Mucosa of descending colon (tissue), 3 donors: ENCODE results near the gene CAPN15. TPM values are rescaled to one million over a fixed set of nuclear protein-coding genes. Genes with fewer than 3 reads are reported as not detected.

Experiments used
- ATAC-seq: fragments of 200-7000 bp; cut with Tn5 transposase; one replicate; pipeline ENCODE4 v1.9.1; 2020; ENCODE audit warnings: mild to moderate bottlenecking, moderate library complexity
- DNase-seq, 3 donors: peaks; one replicate each; pipeline ENCODE4 v3.0.0-alpha.2; 2020
- H3K36me3 ChIP-seq: fragments of 200-600 bp; one replicate; pipeline ENCODE4 v1.8.0; 2021; ENCODE audit warnings: low read depth, mild to moderate bottlenecking
- H3K4me1 ChIP-seq: fragments of 200-600 bp; one replicate; pipeline ENCODE4 v1.8.0; 2021; ENCODE audit warnings: low read depth, mild to moderate bottlenecking
- H3K4me3 ChIP-seq: fragments of 200-600 bp; one replicate; pipeline ENCODE4 v1.8.0; 2021; ENCODE audit warnings: mild to moderate bottlenecking
- H3K9me3 ChIP-seq: fragments of 200-600 bp; one replicate; pipeline ENCODE4 v1.8.0; 2021; ENCODE audit warnings: mild to moderate bottlenecking
- CTCF ChIP-seq: fragments of 200-600 bp; IDR thresholded peaks from one replicate; pipeline ENCODE4 v1.8.0; 2022; ENCODE audit warnings: antibody characterized with exemption, mild to moderate bottlenecking
- intact Hi-C, 2 donors: fragments of 100-400 bp; cut with DNase I in 1 of 2; cut with micrococcal nuclease in 1 of 2; formaldehyde crosslinking; loops; one replicate each; pipeline versions ENCODE4 v1.11.0 to v1.11.1; 2022; cut with DNase I, micrococcal nuclease
- total RNA-seq, 3 donors: library from RNA; stranded (reverse); fragmentation: NEBNext Ultra II Directional in 2 of 3; extraction: Animal tissue kit (Norgen Biotek cat#: 25700) in 2 of 3; gene quantifications; one replicate each; pipeline versions ENCODE4 v1.2.1 to v1.2.4, GENCODE V29; 2021 to 2023
- donor health status: DM: no; HTN: no; CAD: no; lungs with moderate emphysema.
- donor health status: DM: no; HTN: no; CAD: no.
- donor health status: DM: no; HTN: yes; CAD: no.

CAPN15 gene
- total RNA-seq, 3 donors from 2014 or later: 73.5 to 110 (median 109) TPM

DNA sequence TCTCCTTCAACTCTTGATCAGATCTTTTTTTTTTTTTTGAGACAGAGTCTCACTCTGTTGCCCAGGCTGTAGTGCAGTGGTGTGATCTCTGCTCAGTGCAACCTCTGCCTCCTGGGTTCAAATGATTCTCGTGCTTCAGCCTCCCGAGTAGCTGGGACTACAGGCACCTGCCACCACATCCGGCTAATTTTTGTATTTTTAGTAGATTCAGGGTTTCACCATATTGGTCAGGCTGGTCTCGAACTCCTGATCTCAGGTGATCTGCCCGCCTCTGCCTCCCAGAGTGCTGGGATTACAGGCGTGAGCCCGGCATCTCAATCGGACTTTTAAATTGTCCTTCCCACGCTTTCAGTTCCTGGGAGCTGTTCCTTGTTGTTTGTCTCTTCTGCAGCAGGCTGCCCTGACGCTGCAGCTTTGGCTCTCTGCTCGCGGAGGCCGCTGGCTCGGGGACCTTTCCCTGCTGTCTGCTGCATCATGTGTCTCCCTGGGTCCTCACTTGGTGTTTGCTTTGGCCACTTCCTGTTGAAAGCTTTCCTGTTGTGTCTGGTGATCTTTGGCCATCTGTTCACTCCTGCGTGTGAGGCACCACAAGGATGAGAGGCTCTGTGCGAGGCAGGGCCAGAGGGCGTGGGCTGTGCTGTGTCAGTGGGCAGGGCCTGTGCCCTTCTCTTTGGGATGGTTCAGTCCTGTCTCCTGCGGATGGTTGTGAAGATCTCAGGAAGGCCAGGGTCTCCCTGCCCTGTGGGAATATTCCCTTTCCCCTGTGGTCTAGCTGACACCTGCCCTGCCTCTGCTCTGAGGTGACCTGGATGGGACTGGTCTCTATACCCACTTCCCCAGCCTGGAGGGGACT lies 18.4 kb upstream of the CAPN15 start:
- ATAC-seq: peak; percentile 93
- intact Hi-C loops: no loop called here
- H3K4me1 ChIP-seq: peaks cover 2% of the 10 kb centered on the region
- DNase-seq: peak; percentile 42 to 50 (median 48)
- H3K4me3 ChIP-seq: no peak overlapping the region
- H3K36me3 ChIP-seq: no peaks in the 10 kb centered on the region
- TF ChIP-seq CTCF: no peak
- no peaks in the 10 kb centered on the region for H3K9me3 ChIP-seq

DNA sequence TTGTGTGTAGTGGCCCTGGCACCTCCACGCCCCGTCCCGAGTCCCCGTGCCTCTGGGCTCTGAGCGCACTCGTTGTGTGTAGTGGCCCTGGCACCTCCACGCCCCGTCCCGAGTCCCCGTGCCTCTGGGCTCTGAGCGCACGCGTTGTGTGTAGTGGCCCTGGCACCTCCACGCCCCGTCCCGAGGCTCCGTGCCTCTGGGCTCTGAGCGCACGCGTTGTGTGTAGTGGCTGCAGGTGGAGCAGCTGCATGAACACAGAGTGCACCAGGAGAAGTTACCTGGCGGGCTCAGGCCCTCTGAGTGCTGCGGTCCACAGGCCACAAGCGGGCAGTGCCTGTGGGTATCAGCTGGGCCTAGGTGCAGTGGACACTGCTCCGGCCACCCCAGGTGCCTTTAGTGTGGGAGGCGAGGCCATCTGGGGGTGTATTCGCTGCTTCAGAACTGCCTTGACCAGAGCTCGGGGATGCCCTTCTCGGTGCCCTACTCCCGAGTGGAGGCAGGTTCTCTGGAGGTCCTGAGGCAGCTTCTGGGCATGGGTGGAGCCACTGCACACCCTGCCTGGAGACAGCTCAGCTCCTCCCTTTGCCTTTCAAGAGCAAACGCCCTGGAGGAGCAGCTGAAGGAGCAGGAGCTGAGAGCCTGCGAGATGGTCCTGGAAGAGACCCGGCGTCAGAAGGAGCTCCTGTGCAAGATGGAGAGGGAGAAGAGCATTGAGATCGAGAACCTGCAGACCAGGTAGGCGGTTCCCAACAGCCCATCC lies 17.3 kb upstream of the CAPN15 start:
- peaks cover 2% of the 10 kb centered on the region for H3K4me1 ChIP-seq
- H3K9me3 ChIP-seq: no peaks in the 10 kb centered on the region
- TF ChIP-seq CTCF: no peak
- H3K36me3 ChIP-seq: no peaks in the 10 kb centered on the region
- no peak for ATAC-seq
- H3K4me3 ChIP-seq: no peak overlapping the region
- intact Hi-C loops: no loop called here
- no peak for DNase-seq

DNA sequence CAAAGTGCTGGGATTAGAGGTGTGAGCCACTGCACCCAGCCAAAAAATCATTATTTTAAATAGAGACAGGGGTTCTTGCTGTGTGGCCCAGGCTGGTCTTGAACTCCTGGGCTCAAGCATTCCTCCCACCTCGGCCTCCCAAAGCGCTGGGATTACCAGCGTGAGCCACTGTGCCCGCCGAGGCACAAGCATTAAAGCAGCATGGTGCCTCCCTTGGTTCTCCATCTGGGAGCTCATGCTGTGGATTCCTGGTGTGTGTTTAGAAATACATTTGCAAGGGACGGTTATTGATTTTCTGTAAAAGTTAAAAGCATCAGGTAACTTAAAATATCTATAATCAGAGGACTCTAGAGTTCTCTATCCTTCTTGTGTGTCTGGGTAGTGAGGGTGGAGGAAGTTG lies 14.7 kb upstream of the CAPN15 start:
- no peak for DNase-seq
- Histone ChIP-seq H3K9me3 (no peaks in the 10 kb centered on the region), H3K4me3 (no peak overlapping the region), H3K4me1 (peaks cover 2% of the 10 kb centered on the region), H3K36me3 (no peaks in the 10 kb centered on the region)
- intact Hi-C loops: no loop called here
- no peak for ATAC-seq
- TF ChIP-seq CTCF: no peak

GRCh38 chr16:513950-514349 lies 13.6 kb upstream of the CAPN15 start:
- intact Hi-C loops: no loop called here
- TF ChIP-seq CTCF: no peak
- Histone ChIP-seq H3K4me3 (no peak overlapping the region), H3K36me3 (no peaks in the 10 kb centered on the region), H3K9me3 (no peaks in the 10 kb centered on the region), H3K4me1 (peaks cover 2% of the 10 kb centered on the region)
- no peak for DNase-seq
- ATAC-seq: no peak

DNA sequence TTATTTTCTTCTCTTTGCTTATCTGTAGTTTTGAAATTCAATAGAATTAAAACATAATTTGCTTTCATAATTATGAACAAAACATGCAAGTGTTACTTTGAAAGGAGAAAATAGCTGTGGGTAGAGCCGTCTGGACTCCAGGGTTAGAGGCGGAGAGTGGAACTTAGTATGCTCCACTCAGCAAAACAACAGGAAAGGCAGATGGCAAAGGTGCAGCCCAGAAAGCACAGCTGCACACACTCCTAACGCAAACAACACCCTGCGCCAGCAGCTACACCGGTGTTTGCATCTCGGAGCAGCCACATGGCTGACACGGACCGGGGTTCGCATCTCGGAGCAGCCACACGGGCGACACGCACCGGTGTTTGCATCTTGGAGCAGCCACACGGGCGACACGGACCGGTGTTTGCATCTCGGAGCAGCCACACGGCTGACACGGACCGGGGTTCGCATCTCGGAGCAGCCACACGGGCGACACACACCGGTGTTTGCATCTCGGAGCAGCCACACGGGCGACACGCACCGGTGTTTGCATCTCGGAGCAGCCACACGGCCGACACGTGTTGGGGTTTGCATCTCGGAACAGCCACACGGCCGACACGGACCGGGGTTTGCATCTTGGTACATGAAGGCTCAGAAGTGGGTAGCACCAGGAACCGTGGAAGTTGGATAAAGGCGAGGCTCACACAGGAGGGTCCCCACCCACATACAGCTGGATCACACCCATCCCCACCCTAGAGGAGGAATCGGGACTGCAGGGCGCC lies 12.2 kb upstream of the CAPN15 start:
- intact Hi-C loops: no loop called here

More for the DNA sequence above, 12.2 kb upstream of the CAPN15 start:
- no peak overlapping the region for H3K4me3 ChIP-seq
- no peak for TF ChIP-seq CTCF
- no peaks in the 10 kb centered on the region for H3K36me3 ChIP-seq
- DNase-seq: no peak
- H3K4me1 ChIP-seq: no peaks in the 10 kb centered on the region
- no peaks in the 10 kb centered on the region for H3K9me3 ChIP-seq
- no peak for ATAC-seq
